Measurements from ENCODE around the gene GOT1.

Gene GOT1

DNA sequence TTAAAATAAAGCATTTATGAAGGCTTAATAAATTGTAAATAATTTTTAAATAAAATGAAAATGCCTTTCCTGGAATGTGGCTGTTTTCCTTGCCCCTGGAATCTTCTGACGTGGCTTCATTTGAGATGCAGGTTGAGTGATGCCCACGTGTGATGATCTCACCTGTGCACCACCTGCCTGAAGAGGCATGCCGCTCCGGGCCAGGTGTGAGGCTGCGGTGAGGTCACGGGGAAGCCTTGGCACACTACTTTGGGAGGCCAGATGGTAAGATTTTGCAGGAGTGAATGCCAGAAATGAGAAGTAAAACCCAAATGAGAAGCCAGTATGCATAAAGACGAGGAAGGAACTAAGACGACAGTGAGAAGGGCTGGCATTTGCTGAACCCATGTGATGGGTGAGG lies 36.2 kb downstream of the GOT1 start:
- DNase-seq, result no peak

DNA sequence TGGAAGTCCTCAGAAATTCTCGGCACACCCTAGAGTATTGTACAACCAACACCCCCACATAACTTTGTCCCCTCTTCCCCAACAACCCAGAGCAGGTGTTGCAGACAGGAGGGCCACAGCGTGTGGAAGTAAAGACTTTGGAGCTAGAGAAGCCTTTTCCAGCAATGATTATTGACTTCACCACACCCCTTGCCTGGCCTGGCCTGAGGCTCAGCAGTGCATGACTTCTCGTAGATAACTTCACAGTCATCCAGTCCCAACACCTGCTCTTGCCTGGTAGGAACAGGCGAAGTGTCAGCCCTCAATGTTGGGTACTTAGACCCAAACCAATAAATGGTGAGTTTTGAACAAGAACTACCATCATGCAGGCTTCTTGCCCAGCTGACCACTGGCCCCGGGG lies 36.7 kb downstream of the GOT1 start:
- no peak for DNase-seq

DNA sequence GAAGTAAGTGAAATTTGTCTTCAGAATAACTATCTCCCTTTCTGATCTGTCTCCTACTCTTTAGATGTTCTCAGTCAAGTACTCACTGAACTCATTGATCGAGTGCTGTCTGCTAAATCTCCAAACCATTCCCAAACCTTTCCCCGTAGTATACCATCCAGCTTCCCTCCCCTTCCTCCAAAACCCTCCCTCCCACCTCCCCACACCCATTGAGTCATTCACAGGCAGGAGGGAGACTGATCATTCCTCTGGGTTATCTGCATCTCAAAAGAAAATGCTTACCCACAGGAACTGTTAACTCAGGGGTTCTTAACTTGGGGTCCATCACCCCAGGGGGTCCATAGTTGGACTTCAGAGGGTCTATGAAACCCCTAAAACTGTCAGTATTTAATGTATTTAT lies 37.4 kb downstream of the GOT1 start:
- no peak for DNase-seq

DNA sequence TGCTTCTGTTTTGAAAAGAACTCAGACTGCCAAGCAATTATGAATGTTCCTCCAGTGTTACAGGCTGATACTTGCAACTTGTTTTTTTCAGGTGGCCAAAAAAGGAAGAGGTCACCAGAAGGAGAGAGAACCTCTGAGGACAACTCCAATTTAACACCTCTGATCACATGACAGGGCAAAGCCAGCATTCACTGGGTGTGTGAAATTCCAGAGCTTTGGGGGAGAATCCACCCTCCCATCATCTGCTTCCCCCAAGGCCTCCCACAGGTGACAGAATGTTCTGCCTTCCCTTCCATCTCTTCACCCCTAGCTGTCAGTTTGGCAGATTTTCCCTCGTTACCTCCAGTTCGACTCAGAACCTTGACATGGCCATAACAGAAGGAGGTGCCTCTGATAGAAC lies 39.1 kb downstream of the GOT1 start:
- no peak for DNase-seq

- no peak for DNase-seq
These were observed 40.5 kb downstream of the GOT1 start for GRCh38 chr10:99389729-99390480.

DNA sequence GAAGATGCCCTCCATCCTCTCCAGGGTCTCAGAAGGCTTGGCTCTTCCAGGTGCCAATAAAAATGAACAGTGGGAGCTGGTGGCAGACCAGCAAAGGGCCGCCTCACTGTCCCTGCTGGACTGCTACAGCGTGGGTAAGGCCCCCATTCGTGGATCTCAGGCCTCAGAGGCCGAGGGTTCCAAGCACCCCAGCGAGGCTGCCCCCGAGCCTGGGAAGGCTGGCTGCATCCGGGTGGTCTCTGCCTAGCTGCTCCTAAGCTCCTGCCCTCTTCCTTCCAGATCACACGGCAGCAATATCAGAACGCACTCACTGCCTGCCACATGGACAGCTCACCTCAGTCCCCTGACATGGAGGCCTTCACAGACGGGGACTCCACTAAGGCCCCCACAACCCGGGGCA lies 42.9 kb downstream of the GOT1 start:
- no peak for DNase-seq

- DNase-seq, result no peak
These were observed 43.4 kb downstream of the GOT1 start for GRCh38 chr10:99387071-99387470.

GRCh38 chr10:99382176-99382575 lies 48.2 kb downstream of the GOT1 start:
- DNase-seq, result no peak

DNA sequence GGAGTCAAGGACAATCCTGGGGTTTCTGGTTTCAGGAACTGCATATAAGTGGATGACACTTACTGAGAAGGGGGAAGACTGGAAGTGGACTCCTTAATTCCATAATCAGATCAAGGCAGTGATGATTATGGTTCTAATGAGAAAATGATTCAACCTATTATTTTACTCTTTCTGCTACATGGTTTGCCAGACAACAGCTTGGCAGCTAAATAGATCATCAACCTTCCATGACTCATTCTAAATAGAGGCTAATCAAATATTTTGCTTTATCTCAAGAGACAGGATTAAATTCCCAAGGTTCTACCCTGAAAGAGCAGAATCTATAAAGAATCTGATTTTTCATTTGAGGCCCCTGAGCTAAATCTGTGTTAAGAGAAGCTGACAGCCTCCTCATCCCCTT lies 55.0 kb downstream of the GOT1 start:
- DNase-seq, result no peak

DNA sequence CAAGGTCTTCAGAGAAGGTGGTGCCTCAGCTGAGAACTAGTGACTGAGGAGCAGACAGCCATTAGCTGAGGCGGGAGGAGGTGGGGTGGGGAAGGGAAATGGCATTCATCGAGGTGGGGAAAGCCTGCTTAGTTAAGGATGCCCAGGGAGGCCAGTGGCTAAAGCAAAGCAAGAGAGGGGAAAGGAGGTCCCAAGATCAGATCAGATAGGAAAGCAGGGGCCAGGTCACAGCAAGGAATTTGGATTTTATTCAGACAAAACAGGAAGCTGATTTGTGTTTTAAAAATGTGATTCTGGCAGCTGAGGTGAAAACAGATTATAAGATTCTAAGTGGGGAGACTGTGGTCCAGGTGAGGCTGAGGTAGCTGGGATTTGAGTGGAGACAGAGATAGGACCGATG lies 55.5 kb downstream of the GOT1 start:
- no peak for DNase-seq

- no peak for DNase-seq
These were observed 55.9 kb downstream of the GOT1 start for GRCh38 chr10:99374526-99374925.

DNA sequence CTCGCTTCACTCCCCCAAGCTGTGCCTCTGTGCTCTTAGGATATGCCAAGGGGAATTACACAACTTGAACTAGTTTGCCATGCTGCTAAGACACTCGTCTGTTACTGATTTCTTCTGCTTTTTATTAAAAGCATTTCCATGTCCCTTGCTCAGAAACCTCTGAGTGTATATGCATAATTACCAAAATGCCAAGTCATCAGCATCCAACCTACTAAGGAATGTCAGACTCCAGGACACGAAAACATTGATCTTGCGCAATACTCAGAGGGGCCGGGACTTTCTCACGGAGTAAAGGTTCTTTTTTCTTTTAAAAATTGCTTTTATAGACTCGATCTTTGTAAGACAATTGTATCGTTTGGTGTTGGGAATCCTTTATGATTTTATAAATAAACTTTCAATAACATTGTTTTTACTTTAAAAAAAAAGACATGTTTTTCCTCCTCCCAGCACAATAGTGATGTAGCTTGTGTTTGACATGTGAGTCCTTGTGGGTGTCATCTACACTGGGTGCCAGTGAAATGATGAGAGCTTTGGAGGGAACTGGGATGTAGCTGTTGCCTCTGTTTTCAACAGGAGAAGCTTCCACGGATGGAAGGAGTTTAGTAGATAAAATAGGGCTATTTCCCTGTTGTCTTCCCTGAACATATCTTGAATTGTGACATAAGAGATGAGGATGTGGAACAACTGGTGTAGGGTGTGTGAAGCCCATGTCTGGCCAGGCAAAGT lies 57.7 kb downstream of the GOT1 start:
- DNase-seq, result no peak

- DNase-seq, result no peak
These were observed 59.4 kb downstream of the GOT1 start for GRCh38 chr10:99370993-99371392.

- DNase-seq, result no peak
These were observed 60.9 kb downstream of the GOT1 start for GRCh38 chr10:99369551-99369950.

DNA sequence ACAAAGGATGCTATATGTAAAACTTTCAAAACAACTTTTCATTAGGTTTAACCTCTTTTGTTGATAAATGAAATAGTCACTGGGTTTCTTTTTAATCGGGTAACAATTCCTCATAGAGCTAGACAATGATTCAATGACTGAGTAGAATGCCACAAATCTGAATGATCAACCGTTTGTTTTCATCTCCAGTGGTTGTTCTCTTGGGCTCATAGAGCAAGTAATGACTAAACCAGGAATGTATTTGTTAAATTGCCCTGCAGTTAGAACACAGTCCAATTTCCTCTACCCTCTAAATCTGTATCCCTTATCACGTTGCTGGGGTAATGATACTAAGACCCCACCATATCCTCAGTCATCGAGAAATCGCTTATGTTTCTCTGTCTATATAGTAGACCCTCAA lies 61.3 kb downstream of the GOT1 start:
- DNase-seq, result no peak

DNA sequence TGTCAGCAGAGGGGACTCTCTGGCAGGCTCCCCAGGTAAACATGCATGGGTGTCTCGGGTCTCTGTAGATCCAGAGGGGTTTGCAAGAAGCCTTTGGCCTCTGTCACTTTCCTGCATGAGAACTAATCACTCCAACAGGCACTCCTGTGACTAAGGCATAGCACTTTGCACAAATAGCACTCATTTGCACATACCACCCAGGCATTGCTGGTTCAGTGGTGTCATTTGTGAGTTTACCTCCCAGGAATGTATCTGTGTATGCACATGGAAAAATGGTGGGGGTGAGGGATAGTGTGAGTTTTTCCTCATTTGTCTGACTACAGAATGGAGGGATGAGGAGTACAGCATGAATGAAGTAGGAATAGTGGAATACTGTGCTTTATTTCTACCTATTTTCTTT lies 61.8 kb downstream of the GOT1 start:
- DNase-seq, result no peak

DNA sequence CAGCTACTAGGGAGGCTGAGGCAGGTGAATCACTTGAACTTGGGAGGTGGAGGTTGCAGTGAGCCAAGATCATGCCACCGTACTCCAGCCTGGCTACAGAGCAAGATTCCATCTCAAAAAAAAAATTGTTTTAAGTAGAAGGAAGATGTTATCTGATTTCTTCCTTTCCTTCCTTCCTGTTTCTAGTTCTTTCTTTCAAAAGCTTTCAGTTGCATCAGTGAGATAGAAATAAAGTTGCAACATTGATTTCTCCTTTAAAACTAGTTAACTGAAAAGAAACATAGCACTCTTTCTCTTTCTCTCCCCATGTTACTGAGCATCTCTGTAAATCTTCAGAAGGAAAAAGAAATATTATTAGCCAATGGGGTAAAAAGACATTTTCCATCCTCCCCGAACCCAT lies 63.8 kb downstream of the GOT1 start:
- no peak for DNase-seq

GRCh38 chr10:99365736-99366135 lies 64.7 kb downstream of the GOT1 start:
- DNase-seq, result no peak

- DNase-seq, result no peak
These were observed 65.1 kb downstream of the GOT1 start for GRCh38 chr10:99365311-99365710.

DNA sequence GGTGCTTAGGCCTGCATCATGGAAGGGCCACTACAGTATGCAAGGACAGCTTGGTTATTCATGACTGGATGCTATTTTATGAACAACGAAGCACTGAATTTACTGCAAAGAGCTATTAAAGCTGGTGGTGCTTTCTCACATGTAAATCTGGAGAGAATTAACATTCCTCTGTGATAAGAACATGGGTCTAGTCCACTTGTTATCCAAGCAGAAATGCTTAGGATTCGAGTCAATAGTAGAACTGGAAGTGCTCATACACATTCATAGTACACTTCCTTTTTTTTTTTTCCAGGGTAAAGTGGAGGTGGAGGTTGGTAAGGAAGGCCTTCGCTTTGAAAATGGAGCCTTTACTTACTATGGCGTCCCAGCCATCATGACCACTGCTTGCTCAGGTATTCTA lies 66.3 kb downstream of the GOT1 start:
- DNase-seq, result no peak

- no peak for DNase-seq
These were observed 69.5 kb downstream of the GOT1 start for GRCh38 chr10:99360934-99361333.

GRCh38 chr10:99358101-99358500 lies 72.3 kb downstream of the GOT1 start:
- DNase-seq, result no peak

DNA sequence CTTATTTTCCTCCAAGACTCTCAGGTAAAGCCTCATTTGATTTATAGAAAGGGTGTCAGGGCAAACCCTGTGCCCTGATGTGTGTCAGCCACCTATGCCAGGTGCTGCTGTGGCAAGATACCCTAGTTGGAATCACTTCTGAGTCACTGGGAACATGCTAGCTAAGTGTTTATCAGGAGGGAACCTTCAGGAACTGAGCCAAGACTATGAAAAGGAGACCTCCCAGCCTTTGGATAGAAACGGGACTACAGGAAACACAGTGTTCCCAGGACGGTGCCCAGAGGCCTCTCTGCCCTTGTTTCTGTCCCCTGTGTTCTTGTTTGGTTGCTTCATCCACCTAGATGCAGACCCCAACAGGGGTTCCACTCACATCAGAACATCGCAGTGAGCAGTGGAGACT lies 72.7 kb downstream of the GOT1 start:
- DNase-seq, result no peak

DNA sequence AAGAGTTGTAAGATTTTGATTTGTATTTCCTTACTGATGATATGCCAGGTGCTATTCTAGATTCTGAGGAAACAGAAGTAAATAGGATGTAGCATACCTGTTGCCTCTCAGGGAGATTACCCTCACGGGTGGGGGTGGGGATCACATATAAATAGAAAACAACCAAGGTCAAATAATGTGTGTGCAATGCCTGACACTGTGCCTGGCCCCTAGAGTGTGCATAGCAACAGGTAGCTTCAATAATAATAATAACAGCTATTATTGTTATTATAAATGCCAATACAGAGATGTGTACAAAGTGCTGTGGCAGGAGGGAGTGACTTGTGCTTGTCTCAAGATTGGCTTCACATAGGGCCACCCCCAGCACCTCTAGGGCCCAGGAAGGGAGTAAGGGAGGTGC lies 77.2 kb downstream of the GOT1 start:
- no peak for DNase-seq

- no peak for DNase-seq
These were observed 82.8 kb downstream of the GOT1 start for GRCh38 chr10:99347672-99348071.
